SK-N-SH (cell line): ENCODE results near the gene CCL4. TPM values are rescaled to one million over a fixed set of nuclear protein-coding genes. Genes with fewer than 3 reads are reported as not detected.
"Not testable (repeated sequence)": the region's sequence is repeated elsewhere in the genome, so short reads cannot be mapped to it uniquely, and the experiment has no call there.

Experiments used
- CTCF ChIA-PET: fragments of 300-600, 350-600 bp; formaldehyde crosslinking; extraction: SDS; loops from one replicate; lab custom pipeline; 2021; lab: Yijun Ruan, JAX
- POLR2A ChIA-PET: fragments of 350-600 bp; sonication (Branson Sonifier 250); formaldehyde crosslinking; extraction: SDS; loops from one replicate; lab custom pipeline; 2020; ENCODE audit warnings: antibody characterized with exemption, inconsistent platforms; lab: Yijun Ruan, JAX
- DNase-seq: peaks from one replicate; pipeline ENCODE4 v3.0.0; 2012
- H2AFZ ChIP-seq: fragments of 200-600 bp; sonication (generic); 2 replicates; pipeline ENCODE4 v1.8.1; 2016; ENCODE audit warnings: antibody characterized with exemption, mild to moderate bottlenecking, low read depth
- H3F3A ChIP-seq: fragments of 200-600 bp; sonication (generic); replicated peaks from 2 replicates; pipeline ENCODE3; 2016; ENCODE audit warnings: antibody characterized with exemption, mild to moderate bottlenecking; ENCODE audit not compliant: insufficient read depth
- H3K27ac ChIP-seq, 2 experiments: fragments of 200-500 bp in 1 of 2; fragments of 200-600 bp in 1 of 2; sonication (Bioruptor generic) in 1 of 2; sonication (generic), shearing (Covaris generic) in 1 of 2; 2 replicates each; pipeline versions ENCODE4 v1.5.1 to v1.6.1; 2014 to 2016; ENCODE audit warnings: low read depth in 2 of 2, inconsistent platforms in 1 of 2, low read length in 1 of 2, mild to moderate bottlenecking in 1 of 2, mixed read lengths in 1 of 2
- H3K27me3 ChIP-seq: fragments of 200-600 bp; sonication (generic), shearing (Covaris generic); 2 replicates; pipeline ENCODE4 v1.6.1; 2016; ENCODE audit warnings: mixed run types; ENCODE audit not compliant: insufficient read depth
- H3K36me3 ChIP-seq, 2 experiments: fragments of 200-500 bp in 1 of 2; fragments of 200-600 bp in 1 of 2; sonication (Bioruptor generic) in 1 of 2; sonication (generic) in 1 of 2; replicated peaks in 1 of 2; 2 replicates each; pipeline versions ENCODE3 to v1.5.1; 2014 to 2016; ENCODE audit warnings: low read length in 1 of 2, mild to moderate bottlenecking in 1 of 2; ENCODE audit not compliant: insufficient read depth in 2 of 2, control insufficient read depth in 1 of 2
- H3K4me1 ChIP-seq, 2 experiments: fragments of 200-500 bp in 1 of 2; fragments of 200-600 bp in 1 of 2; sonication (Bioruptor generic) in 1 of 2; sonication (generic), shearing (Covaris generic) in 1 of 2; 2 replicates each; pipeline versions ENCODE4 v1.5.1 to v1.6.1; 2014 to 2016; ENCODE audit warnings: low read depth in 1 of 2, low read length in 1 of 2, mixed run types in 1 of 2; ENCODE audit not compliant: insufficient read depth in 2 of 2, control insufficient read depth in 1 of 2
- H3K4me2 ChIP-seq: fragments of 200-600 bp; sonication (generic), shearing (Covaris generic); 2 replicates; pipeline ENCODE4 v1.6.1; 2017; ENCODE audit warnings: mixed run types
- H3K4me3 ChIP-seq, 2 experiments: fragments of 200-500 bp in 1 of 2; fragments of 200-600 bp in 1 of 2; sonication (Bioruptor generic) in 1 of 2; sonication (generic), shearing (Covaris generic) in 1 of 2; 2 replicates each; pipeline versions ENCODE4 v1.5.1 to v1.8.1; 2014 to 2016; ENCODE audit warnings: low read depth in 2 of 2, inconsistent platforms in 1 of 2, low read length in 1 of 2, mild to moderate bottlenecking in 1 of 2, mixed read lengths in 1 of 2, moderate library complexity in 1 of 2
- H3K79me2 ChIP-seq: fragments of 200-600 bp; sonication (generic); 2 replicates; pipeline ENCODE4 v1.8.1; 2017; ENCODE audit warnings: mild to moderate bottlenecking; ENCODE audit not compliant: insufficient read depth
- H3K9ac ChIP-seq: fragments of 200-600 bp; sonication (generic); 2 replicates; pipeline ENCODE4 v1.6.1; 2017; ENCODE audit warnings: mixed run types
- H3K9me2 ChIP-seq: fragments of 200-600 bp; sonication (generic); 2 replicates; pipeline ENCODE4 v1.6.1; 2017; ENCODE audit warnings: mixed run types
- H3K9me3 ChIP-seq: fragments of 200-600 bp; sonication (generic); 2 replicates; pipeline ENCODE4 v1.6.1; 2017; ENCODE audit warnings: mixed run types, mild to moderate bottlenecking, moderate library complexity
- H4K20me1 ChIP-seq: fragments of 200-600 bp; sonication (generic); 2 replicates; pipeline ENCODE4 v1.6.1; 2017; ENCODE audit warnings: mild to moderate bottlenecking, mixed run types; ENCODE audit not compliant: insufficient read depth
- CHD2 ChIP-seq: fragments of 150-350 bp; IDR thresholded peaks from 2 replicates; pipeline ENCODE4 v1.6.1; 2018; ENCODE audit warnings: low read length; ENCODE audit not compliant: partially characterized antibody
- CTCF ChIP-seq: fragments of 200-600 bp; sonication (generic); IDR thresholded peaks from 2 replicates; pipeline ENCODE4 v1.6.1; 2017; ENCODE audit warnings: antibody characterized with exemption, mild to moderate bottlenecking, moderate library complexity
- ELF1 ChIP-seq: IDR thresholded peaks from 2 replicates; pipeline ENCODE4 v1.4.0; 2012
- EP300 ChIP-seq, 2 experiments: IDR thresholded peaks; 2 replicates each; pipeline versions ENCODE4 v1.4.0 to v1.6.1; 2012; ENCODE audit warnings: borderline replicate concordance in 1 of 2, low read depth in 1 of 2, low read length in 1 of 2
- GABPA ChIP-seq: IDR thresholded peaks from 2 replicates; pipeline ENCODE4 v1.4.0; 2012; ENCODE audit warnings: low read depth, mild to moderate bottlenecking
- MAX ChIP-seq: IDR thresholded peaks from 2 replicates; pipeline ENCODE4 v1.4.0; 2012; ENCODE audit warnings: low read depth
- MEF2A ChIP-seq: IDR thresholded peaks from 2 replicates; pipeline ENCODE4 v1.4.0; 2012; ENCODE audit warnings: low read depth, borderline replicate concordance
- MXI1 ChIP-seq: IDR thresholded peaks from 2 replicates; pipeline ENCODE4 v1.6.1; 2012; ENCODE audit warnings: mild to moderate bottlenecking, low read depth, low read length, improper control_type of control experiment
- NFIC ChIP-seq: IDR thresholded peaks from 2 replicates; pipeline ENCODE4 v1.4.0; 2012; ENCODE audit warnings: borderline replicate concordance
- NRF1 ChIP-seq: IDR thresholded peaks from 2 replicates; pipeline ENCODE4 v1.6.1; 2012; ENCODE audit warnings: low read depth, mild to moderate bottlenecking, low read length
- RAD21 ChIP-seq: IDR thresholded peaks from 2 replicates; pipeline ENCODE4 v1.6.1; 2012; ENCODE audit warnings: mild to moderate bottlenecking, low read length
- RCOR1 ChIP-seq: fragments of 150-350 bp; IDR thresholded peaks from 2 replicates; pipeline ENCODE4 v1.6.1; 2017; ENCODE audit warnings: antibody characterized with exemption, low read length
- SIN3A ChIP-seq: IDR thresholded peaks from 2 replicates; pipeline ENCODE4 v1.6.1; 2012; ENCODE audit warnings: low read depth, mild to moderate bottlenecking, low read length, moderate library complexity, borderline replicate concordance
- SMC3 ChIP-seq: IDR thresholded peaks from 2 replicates; pipeline ENCODE4 v1.6.1; 2012; ENCODE audit warnings: low read depth, low read length, improper control_type of control experiment
- TAF1 ChIP-seq: IDR thresholded peaks from 2 replicates; pipeline ENCODE4 v1.6.1; 2012; ENCODE audit warnings: low read depth, mild to moderate bottlenecking, low read length, moderate library complexity, borderline replicate concordance
- USF1 ChIP-seq: IDR thresholded peaks from 2 replicates; pipeline ENCODE4 v1.4.0; 2012; ENCODE audit warnings: low read depth, borderline replicate concordance
- USF2 ChIP-seq: fragments of 150-350 bp; IDR thresholded peaks from 2 replicates; pipeline ENCODE4 v1.6.1; 2017; ENCODE audit warnings: antibody characterized with exemption, low read length, low read depth, borderline replicate concordance
- YY1 ChIP-seq: IDR thresholded peaks from 2 replicates; pipeline ENCODE4 v1.4.0; 2012; ENCODE audit warnings: low read depth, mild to moderate bottlenecking
- WGBS: methylation state at CpG from one replicate; pipeline ENCODE4 v1.1.6; 2017; ENCODE audit warnings: low lambda C conversion rate; 5-methylcytosine and 5-hydroxymethylcytosine counted together
- polyA plus RNA-seq, 3 experiments: library from polyadenylated mRNA; depleted of rRNA; stranded (reverse); fragments of >200 nt; gene quantifications; 2 replicates each; pipeline ENCODE4 v1.2.3, GENCODE V29; 2012

Gene CCL4
- polyA plus RNA-seq, 1 of the 3 experiments (the other 2 are of a cell fraction) = not detected

- 18% methylated on average over 4 of the region's 6 CpGs for WGBS
- H3K79me2 ChIP-seq = no peaks in the 10 kb centered on the region
- H3K27me3 ChIP-seq = peaks cover 29% of the 10 kb centered on the region; the same call in 1 of the 2 replicates
- H3K9me3 ChIP-seq = no peaks in the 10 kb centered on the region
- H3K36me3 ChIP-seq = no peaks in the 10 kb centered on the region
- no peak for DNase-seq
- H3F3A ChIP-seq = no peaks in the 10 kb centered on the region
- H3K4me1 ChIP-seq = no peaks in the 10 kb centered on the region
- TF ChIP-seq NFIC (no peak), NRF1 (no peak), EP300 (IDR thresholded peaks at IDR 0.05; ENCODE audit: borderline replicate concordance in 1 of 2, low read depth in 1 of 2, low read length in 1 of 2) (no peak), YY1 (no peak), GABPA (no peak), MEF2A (no peak), USF2 (no peak), SIN3A (no peak), SMC3 (no peak), CTCF (no peak), RAD21 (no peak), USF1 (no peak), RCOR1 (no peak), ELF1 (no peak), MXI1 (no peak), TAF1 (no peak)
- H3K4me2 ChIP-seq = no peak overlapping the region
- ChIA-PET CTCF (interaction anchor here (1.6 kb wide), 1 partner anchor 137 kb away, joined by 4 read pairs; no protein-coding TSS in a partner anchor), POLR2A (no interaction called here)
- no peaks in the 10 kb centered on the region for H3K9me2 ChIP-seq
- H2AFZ ChIP-seq = no peak overlapping the region
- no peak overlapping the region for H3K4me3 ChIP-seq
- no peak overlapping the region for H3K27ac ChIP-seq
- H4K20me1 ChIP-seq = no peaks in the 10 kb centered on the region
- H3K9ac ChIP-seq = no peak overlapping the region
Observed at GRCh38 chr17:36106493-36106835, 2.8 kb downstream of the CCL4 start.

GRCh38 chr17:36107660-36108059 is 4.0 kb downstream of the CCL4 start:
- H3K4me3 ChIP-seq = no peak overlapping the region
- 46% methylated on average over 3 of the region's 3 CpGs for WGBS
- POLR2A ChIA-PET = no interaction called here
- TF ChIP-seq CHD2 (no peak), MAX (no peak)
- TF ChIP-seq, all 33 proteins: peak for 0
- no peak for DNase-seq
- no peaks in the 10 kb centered on the region for H3K9me2 ChIP-seq
- H3K27me3 ChIP-seq = peaks cover 29% of the 10 kb centered on the region; the same call in 1 of the 2 replicates
- no peaks in the 10 kb centered on the region for H3F3A ChIP-seq
- no peaks in the 10 kb centered on the region for H3K4me1 ChIP-seq
- no peak overlapping the region for H3K27ac ChIP-seq
- H3K9me3 ChIP-seq = no peaks in the 10 kb centered on the region
- CTCF ChIA-PET = no interaction called here
- H3K79me2 ChIP-seq = no peaks in the 10 kb centered on the region
- no peak overlapping the region for H2AFZ ChIP-seq
- H3K36me3 ChIP-seq = no peaks in the 10 kb centered on the region
- H3K9ac ChIP-seq = no peak overlapping the region
- H3K4me2 ChIP-seq = no peak overlapping the region
- H4K20me1 ChIP-seq = no peaks in the 10 kb centered on the region

GRCh38 chr17:36108265-36108664 is 4.6 kb downstream of the CCL4 start:
- H3K9me2 ChIP-seq, POLR2A ChIA-PET, H3K9ac ChIP-seq, H3K9me3 ChIP-seq, DNase-seq, H3F3A ChIP-seq, H3K27ac ChIP-seq, H2AFZ ChIP-seq, H4K20me1 ChIP-seq, H3K4me3 ChIP-seq, H3K79me2 ChIP-seq, H3K36me3 ChIP-seq, CTCF ChIA-PET, H3K4me1 ChIP-seq, H3K4me2 ChIP-seq: not testable (repeated sequence)
- WGBS = 9% methylated on average over 5 of the region's 5 CpGs
- H3K27me3 ChIP-seq = peaks cover 29% of the 10 kb centered on the region; the same call in 1 of the 2 replicates
